Thyroid gland (tissue), 4 donors: ENCODE data around the gene KLF3.

Experiments used
- POLR2A ChIP-seq, 2 donors: fragments of 450-650 bp; IDR thresholded peaks; one replicate each; pipeline ENCODE4 v1.6.1; 2017; ENCODE audit warnings: antibody characterized with exemption in 2 of 2, mild to moderate bottlenecking in 2 of 2, moderate library complexity in 1 of 2
- TF ChIP-seq, protein P1 (sequence below), 6 experiments: fragments of 200-600 bp in 3 of 6; fragments of 450-650 bp in 3 of 6; sonication (generic) in 3 of 6; IDR thresholded peaks; one replicate each; pipeline ENCODE4 v1.5.1; 2016 to 2019; ENCODE audit warnings: antibody characterized with exemption in 6 of 6, mild to moderate bottlenecking in 2 of 6, inconsistent platforms in 1 of 6, moderate library complexity in 1 of 6

DNA sequence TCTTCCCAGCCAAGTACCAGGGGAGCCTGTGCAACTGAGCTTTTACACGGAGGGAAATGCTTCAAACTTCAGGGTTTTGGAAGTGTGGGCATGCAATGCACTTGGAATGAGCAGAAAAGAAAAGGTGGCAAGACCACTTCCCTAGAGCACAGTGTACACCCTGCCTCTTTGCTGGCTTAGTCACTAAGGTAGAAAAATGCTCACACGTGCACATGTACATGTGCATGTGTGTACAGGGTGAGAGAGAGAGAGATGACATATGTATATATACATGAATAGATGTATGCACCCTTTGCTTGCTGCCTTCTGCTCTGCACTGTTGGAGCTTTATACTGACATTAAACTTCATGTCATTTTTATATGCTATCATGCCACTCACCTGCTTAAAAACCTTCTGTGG, 7.9 kb upstream of the KLF3 start:
- TF ChIP-seq, protein P1, sequence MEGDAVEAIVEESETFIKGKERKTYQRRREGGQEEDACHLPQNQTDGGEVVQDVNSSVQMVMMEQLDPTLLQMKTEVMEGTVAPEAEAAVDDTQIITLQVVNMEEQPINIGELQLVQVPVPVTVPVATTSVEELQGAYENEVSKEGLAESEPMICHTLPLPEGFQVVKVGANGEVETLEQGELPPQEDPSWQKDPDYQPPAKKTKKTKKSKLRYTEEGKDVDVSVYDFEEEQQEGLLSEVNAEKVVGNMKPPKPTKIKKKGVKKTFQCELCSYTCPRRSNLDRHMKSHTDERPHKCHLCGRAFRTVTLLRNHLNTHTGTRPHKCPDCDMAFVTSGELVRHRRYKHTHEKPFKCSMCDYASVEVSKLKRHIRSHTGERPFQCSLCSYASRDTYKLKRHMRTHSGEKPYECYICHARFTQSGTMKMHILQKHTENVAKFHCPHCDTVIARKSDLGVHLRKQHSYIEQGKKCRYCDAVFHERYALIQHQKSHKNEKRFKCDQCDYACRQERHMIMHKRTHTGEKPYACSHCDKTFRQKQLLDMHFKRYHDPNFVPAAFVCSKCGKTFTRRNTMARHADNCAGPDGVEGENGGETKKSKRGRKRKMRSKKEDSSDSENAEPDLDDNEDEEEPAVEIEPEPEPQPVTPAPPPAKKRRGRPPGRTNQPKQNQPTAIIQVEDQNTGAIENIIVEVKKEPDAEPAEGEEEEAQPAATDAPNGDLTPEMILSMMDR (IDR thresholded peaks at IDR 0.05): no peak
- TF ChIP-seq POLR2A (IDR thresholded peaks at IDR 0.05): no peak
